ENCODE results near the gene STK38.
A peak's percentile ranks its signal among the peaks of the same experiment; 100 is the strongest.

Gene STK38

DNA sequence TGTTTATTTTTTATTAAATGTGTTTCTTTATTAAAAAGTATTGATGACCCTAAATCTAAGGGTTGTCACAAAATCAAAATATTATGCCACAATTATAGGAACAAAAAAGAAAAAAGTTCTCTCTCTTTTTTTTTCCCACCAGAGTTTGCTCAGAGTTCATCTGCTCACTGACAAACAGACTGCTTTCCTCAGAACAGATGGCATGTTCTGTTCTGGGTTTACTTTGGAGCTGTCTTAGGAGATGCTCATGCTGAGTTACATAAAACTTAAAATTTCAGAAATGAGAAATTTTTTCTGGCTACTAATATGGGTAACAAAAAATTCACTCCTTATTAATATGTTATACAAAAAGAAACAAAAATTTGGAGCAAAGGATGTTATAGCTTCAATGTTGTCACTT is 30.3 kb downstream of the STK38 start:
- Mint-ChIP-seq H3K36me3 (ENCODE audit: low read depth) (peaks cover 56% of the 10 kb centered on the region), H3K9me3 (no peaks in the 10 kb centered on the region), H3K27me3 (ENCODE audit: low read depth) (no peaks in the 10 kb centered on the region), H3K4me3 (no peak overlapping the region), H3K4me1 (no peaks in the 10 kb centered on the region), H3K27ac (no peak overlapping the region)
- TF ChIP-seq, protein P1, sequence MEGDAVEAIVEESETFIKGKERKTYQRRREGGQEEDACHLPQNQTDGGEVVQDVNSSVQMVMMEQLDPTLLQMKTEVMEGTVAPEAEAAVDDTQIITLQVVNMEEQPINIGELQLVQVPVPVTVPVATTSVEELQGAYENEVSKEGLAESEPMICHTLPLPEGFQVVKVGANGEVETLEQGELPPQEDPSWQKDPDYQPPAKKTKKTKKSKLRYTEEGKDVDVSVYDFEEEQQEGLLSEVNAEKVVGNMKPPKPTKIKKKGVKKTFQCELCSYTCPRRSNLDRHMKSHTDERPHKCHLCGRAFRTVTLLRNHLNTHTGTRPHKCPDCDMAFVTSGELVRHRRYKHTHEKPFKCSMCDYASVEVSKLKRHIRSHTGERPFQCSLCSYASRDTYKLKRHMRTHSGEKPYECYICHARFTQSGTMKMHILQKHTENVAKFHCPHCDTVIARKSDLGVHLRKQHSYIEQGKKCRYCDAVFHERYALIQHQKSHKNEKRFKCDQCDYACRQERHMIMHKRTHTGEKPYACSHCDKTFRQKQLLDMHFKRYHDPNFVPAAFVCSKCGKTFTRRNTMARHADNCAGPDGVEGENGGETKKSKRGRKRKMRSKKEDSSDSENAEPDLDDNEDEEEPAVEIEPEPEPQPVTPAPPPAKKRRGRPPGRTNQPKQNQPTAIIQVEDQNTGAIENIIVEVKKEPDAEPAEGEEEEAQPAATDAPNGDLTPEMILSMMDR (IDR thresholded peaks at IDR 0.05; ENCODE audit: unreplicated experiment in 3 of 3): no peak

DNA sequence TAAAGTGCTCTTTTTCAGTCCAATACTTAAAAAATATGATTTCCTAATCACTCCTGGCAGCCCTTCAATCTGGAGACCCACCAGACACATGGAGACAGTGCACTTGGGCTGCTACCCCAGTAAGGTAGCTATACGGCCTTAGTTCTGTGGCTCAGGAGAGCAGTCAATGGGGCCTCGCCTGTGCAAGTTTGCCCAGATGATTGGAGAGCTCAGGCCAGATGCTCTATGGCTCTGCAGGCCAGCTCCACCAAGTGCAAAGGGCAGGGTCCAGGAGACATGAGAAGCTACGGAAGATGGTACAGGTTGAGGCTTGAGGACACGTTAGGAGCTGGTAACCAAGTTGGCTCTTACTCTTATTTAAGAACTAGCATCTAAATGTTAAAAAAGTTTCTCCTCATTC is 30.7 kb downstream of the STK38 start:
- Mint-ChIP-seq H3K27me3 (ENCODE audit: low read depth) (no peaks in the 10 kb centered on the region), H3K36me3 (ENCODE audit: low read depth) (peaks cover 56% of the 10 kb centered on the region), H3K4me1 (no peaks in the 10 kb centered on the region), H3K9me3 (no peaks in the 10 kb centered on the region), H3K27ac (no peak overlapping the region), H3K4me3 (no peak overlapping the region)
- TF ChIP-seq, protein P1 (IDR thresholded peaks at IDR 0.05; ENCODE audit: unreplicated experiment in 3 of 3): no peak

DNA sequence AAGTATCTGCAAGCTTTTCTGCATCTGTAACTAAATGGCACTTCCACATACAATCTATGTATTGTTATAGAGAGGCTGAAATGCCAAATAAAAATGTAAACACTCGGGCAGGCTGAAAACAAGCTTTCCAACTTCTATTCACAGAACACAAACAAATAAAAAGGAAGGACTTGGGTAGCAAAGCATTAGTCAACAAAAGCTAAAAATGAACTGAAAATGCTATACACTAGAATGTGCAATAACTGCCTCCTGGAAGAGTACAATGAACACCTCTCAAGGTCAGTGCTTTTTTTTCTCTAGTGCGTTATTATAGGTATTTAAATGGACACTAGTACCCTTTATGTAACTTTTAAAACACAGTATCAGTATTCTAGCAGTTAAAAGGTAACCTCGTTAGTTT is 31.4 kb downstream of the STK38 start:
- Mint-ChIP-seq H3K4me1 (no peaks in the 10 kb centered on the region), H3K4me3 (no peak overlapping the region), H3K27me3 (ENCODE audit: low read depth) (no peaks in the 10 kb centered on the region), H3K27ac (peak overlapping the region in 1 of 3 experiments; percentile 75), H3K9me3 (no peaks in the 10 kb centered on the region), H3K36me3 (ENCODE audit: low read depth) (peaks cover 57% of the 10 kb centered on the region)
- TF ChIP-seq, protein P1 (IDR thresholded peaks at IDR 0.05; ENCODE audit: unreplicated experiment in 3 of 3): no peak

DNA sequence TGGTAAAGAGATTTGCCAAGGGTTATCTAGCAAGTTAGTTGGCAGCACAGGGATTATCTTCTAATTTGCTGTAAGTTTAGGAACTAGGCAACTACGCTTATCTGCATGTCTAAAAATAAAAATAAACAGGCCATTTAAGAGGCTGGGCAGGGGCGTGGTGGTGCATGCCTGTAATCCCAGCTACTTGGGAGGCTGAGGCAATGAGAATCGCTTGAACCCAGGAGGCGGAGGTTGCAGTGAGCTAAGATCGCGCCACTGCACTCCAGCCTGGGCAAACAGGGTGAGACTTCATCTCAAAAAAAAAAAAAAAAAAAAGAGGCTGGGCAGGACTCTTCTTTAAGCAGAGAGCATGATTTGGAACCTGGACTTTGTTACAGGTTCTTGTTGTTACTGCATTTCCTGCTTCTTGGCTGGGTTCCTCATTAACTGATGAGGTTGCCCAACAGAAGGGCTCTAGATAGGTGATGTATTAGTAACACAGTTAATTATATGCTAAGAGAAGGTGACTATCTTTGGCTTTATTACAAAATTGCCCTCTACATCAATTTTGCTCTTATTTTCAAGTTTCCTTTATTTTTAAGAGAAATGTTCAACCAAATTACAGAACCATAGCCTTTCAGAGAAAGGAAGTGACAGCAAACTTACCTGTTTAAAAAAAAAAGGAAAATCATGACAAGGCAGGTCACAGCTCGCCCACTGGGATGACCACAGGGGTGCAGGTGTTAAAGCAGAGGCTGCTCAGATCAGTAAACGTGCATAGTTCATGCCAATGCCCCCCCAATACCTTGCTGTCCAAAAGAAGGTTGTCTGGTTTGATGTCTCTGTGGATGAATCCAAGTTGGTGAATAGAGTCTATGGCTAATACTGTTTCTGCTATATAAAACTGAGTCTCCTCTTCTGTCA is 32.5 kb downstream of the STK38 start:
- no peak overlapping the region for H3K4me3 Mint-ChIP-seq
- no peaks in the 10 kb centered on the region for H3K4me1 Mint-ChIP-seq
- no peaks in the 10 kb centered on the region for H3K27me3 Mint-ChIP-seq (ENCODE audit: low read depth)
- H3K9me3 Mint-ChIP-seq: no peaks in the 10 kb centered on the region
- H3K27ac Mint-ChIP-seq: peak overlapping the region; percentile 33 to 75 (median 63)
- TF ChIP-seq, protein P1 (IDR thresholded peaks at IDR 0.05; ENCODE audit: unreplicated experiment in 3 of 3): no peak
- peaks cover 59% of the 10 kb centered on the region for H3K36me3 Mint-ChIP-seq (ENCODE audit: low read depth)

DNA sequence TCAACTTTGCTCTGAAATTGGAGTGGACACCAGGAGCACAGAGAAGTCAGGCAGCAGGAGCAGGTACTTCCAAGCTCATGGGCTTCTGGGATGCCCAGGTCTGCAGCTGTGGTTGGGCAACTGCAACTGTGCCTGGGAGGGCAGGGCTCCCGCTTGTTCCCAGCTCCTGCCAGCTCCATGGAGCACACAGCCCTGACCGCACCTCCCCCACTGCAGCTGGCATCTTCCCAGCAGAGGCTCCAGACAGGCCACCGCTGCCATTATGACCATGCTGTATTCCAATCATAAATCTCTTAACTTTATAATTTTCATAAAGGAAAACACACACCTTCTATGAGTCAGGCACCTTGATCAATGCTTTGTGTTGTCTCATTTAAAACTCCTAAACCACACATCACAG is 36.9 kb downstream of the STK38 start:
- Mint-ChIP-seq H3K9me3 (no peaks in the 10 kb centered on the region), H3K4me1 (no peaks in the 10 kb centered on the region), H3K27ac (no peak overlapping the region), H3K36me3 (ENCODE audit: low read depth) (peaks cover 71% of the 10 kb centered on the region), H3K27me3 (ENCODE audit: low read depth) (no peaks in the 10 kb centered on the region), H3K4me3 (no peak overlapping the region)
- TF ChIP-seq, protein P1 (IDR thresholded peaks at IDR 0.05; ENCODE audit: unreplicated experiment in 3 of 3): no peak

DNA sequence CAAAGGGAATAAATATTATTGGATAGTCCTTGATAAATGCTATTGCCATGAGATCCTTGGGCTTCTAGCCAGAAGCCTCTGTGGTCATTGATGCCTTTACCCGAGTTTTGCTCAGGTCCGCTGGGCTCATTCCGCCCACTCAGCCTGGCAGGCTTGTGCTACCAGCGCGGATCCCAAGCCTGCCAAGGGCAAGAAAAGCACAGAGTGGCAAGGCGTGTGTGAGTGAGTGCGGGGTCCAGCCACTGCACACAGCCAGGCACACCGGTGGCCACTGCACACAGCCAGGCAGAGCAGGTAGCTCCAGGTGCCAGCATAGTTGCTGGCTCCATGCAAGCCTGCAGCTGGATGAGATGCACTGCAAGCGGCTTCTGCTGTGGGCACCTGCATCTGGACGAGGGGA is 38.7 kb downstream of the STK38 start:
- H3K4me3 Mint-ChIP-seq: no peak overlapping the region
- H3K27ac Mint-ChIP-seq: no peak overlapping the region
- peaks cover 68% of the 10 kb centered on the region for H3K36me3 Mint-ChIP-seq (ENCODE audit: low read depth)
- TF ChIP-seq, protein P1 (IDR thresholded peaks at IDR 0.05; ENCODE audit: unreplicated experiment in 3 of 3): no peak
- no peaks in the 10 kb centered on the region for H3K27me3 Mint-ChIP-seq (ENCODE audit: low read depth)
- no peaks in the 10 kb centered on the region for H3K4me1 Mint-ChIP-seq
- no peaks in the 10 kb centered on the region for H3K9me3 Mint-ChIP-seq

Data from nephron (organoid).